Common myeloid progenitor, CD34-positive (primary cell): ENCODE results near the gene FLVCR1.

ENCODE experiments used
- CTCF ChIA-PET: fragments of 350-600 bp; sonication (Branson Sonifier 250); formaldehyde crosslinking; loops from one replicate; lab custom pipeline; 2021; ENCODE audit warnings: antibody characterized with exemption; lab: Charles Lee
- POLR2A ChIA-PET: fragments of 350-600 bp; sonication (Branson Sonifier 250); formaldehyde crosslinking; loops from one replicate; lab custom pipeline; 2021; ENCODE audit warnings: antibody characterized with exemption; lab: Charles Lee
- DNase-seq, 3 donors: peaks; one replicate each; pipeline versions ENCODE4 v3.0.0 to v3.0.0-alpha.2; 2013
- H3K27ac ChIP-seq, 2 experiments: 1 replicate in 1 of 2; 2 replicates in 1 of 2; pipeline ENCODE4 v1.7.0; 2013; ENCODE audit warnings: inconsistent platforms in 2 of 2, low read length in 2 of 2, mild to moderate bottlenecking in 2 of 2, low read depth in 1 of 2, moderate library complexity in 1 of 2; ENCODE audit not compliant: severe bottlenecking in 2 of 2, insufficient read depth in 1 of 2, poor library complexity in 1 of 2
- H3K27me3 ChIP-seq, 5 experiments: replicated peaks in 2 of 5; 1 replicate in 3 of 5; 2 replicates in 2 of 5; pipeline versions ENCODE4 v1.6.1 to v1.7.0; 2013; ENCODE audit warnings: low read length in 4 of 5, mild to moderate bottlenecking in 2 of 5, moderate library complexity in 2 of 5, inconsistent platforms in 1 of 5; ENCODE audit not compliant: insufficient read depth in 5 of 5, control insufficient read depth in 4 of 5
- H3K36me3 ChIP-seq, 4 experiments: 1 replicate in 2 of 4; 2 replicates in 2 of 4; pipeline versions ENCODE4 v1.6.1 to v1.7.0; 2013; ENCODE audit warnings: low read length in 3 of 4, control low read depth in 1 of 4, mild to moderate bottlenecking in 1 of 4; ENCODE audit not compliant: control insufficient read depth in 4 of 4, insufficient read depth in 4 of 4
- H3K4me1 ChIP-seq, 4 experiments: 1 replicate in 3 of 4; 2 replicates in 1 of 4; pipeline versions ENCODE4 v1.6.1 to v1.7.1; 2013; ENCODE audit warnings: low read length in 3 of 4, mild to moderate bottlenecking in 3 of 4, control low read depth in 1 of 4, inconsistent platforms in 1 of 4, moderate library complexity in 1 of 4; ENCODE audit not compliant: control insufficient read depth in 4 of 4, insufficient read depth in 4 of 4; ENCODE audit errors: control extremely low read depth in 1 of 4
- H3K4me3 ChIP-seq, 7 experiments: 1 replicate in 4 of 7; 2 replicates in 3 of 7; pipeline versions ENCODE4 v1.5.1 to v1.7.0; 2013; ENCODE audit warnings: mild to moderate bottlenecking in 7 of 7, low read length in 6 of 7, moderate library complexity in 6 of 7, inconsistent platforms in 2 of 7, low read depth in 2 of 7, control low read depth in 1 of 7; ENCODE audit not compliant: insufficient read depth in 4 of 7, control insufficient read depth in 1 of 7; ENCODE audit errors: extremely low read depth in 1 of 7
- H3K9me3 ChIP-seq, 5 experiments: 1 replicate in 4 of 5; 2 replicates in 1 of 5; pipeline versions ENCODE4 v1.6.1 to v1.7.1; 2013; ENCODE audit warnings: low read length in 4 of 5, mild to moderate bottlenecking in 2 of 5, inconsistent platforms in 1 of 5, low read depth in 1 of 5, moderate library complexity in 1 of 5; ENCODE audit not compliant: control insufficient read depth in 4 of 5, insufficient read depth in 2 of 5; ENCODE audit errors: control extremely low read depth in 1 of 5
- WGBS: methylation state at CpG from one replicate; pipeline ENCODE4 v1.1.5; 2013; ENCODE audit not compliant: insufficient coverage; 5-methylcytosine and 5-hydroxymethylcytosine counted together

Gene FLVCR1

DNA sequence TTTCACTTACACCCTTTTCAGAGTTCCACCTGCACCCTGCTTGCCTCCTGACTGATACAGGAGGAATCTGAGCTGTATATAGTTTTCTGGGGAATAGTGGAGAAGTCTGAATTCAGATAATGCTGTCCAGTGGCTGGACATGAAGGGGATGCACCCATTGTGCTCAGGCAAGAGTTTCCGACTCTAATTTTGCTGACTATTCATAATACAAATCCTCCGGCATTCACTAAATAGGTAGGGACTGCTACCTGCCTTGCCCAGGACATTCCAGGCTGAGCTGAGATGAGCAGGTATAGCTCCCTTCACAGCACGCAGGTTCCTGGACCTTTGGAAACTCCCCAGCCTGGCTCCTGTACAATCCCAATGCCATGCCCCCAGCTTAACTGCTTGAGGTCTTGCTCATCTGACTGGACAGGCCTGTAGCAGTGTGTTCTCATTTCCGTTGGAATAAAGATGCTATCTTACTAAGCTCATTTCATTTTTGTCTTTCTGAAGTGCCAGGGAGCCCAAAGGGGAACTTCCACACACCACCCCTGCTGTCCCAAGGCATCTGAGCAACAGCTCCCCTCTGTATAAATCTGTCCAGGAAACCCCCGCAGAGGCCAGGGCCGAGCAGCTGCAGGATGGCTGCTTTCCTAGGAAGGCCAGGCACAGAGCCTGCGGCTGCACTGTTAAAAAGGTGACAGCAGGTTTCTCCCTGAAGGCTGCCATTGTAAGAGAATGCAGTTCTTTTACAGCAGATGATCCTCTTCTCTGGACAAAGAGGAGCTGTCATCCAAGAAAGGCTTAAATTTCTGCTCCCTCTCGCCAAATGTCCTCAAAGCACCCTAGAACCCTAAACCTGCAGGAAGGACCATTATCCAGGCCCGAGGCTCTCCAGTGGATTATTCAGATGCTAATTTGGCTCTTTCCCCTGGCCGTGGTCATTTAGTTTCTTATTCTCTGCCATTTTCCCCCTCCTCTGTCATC lies 70.5 kb downstream of the FLVCR1 start:
- H3K4me1 ChIP-seq: peaks cover 0 to 9% (median 6%) of the 10 kb centered on the region in 4 experiments
- POLR2A ChIA-PET: no interaction called here
- peak in 2 of 3 donors; percentile 64 for DNase-seq
- H3K36me3 ChIP-seq: no peaks in the 10 kb centered on the region
- H3K27ac ChIP-seq: no peak overlapping the region
- H3K4me3 ChIP-seq: no peak overlapping the region
- H3K27me3 ChIP-seq: no peaks in the 10 kb centered on the region
- 46% methylated on average over 8 of the region's 10 CpGs for WGBS
- CTCF ChIA-PET: interaction anchor here (1.0 to 1.7 kb wide), 5 partner anchors 11 to 38 kb away, joined by 3 to 5 read pairs (median 3); no protein-coding TSS in a partner anchor
- H3K9me3 ChIP-seq: no peaks in the 10 kb centered on the region

DNA sequence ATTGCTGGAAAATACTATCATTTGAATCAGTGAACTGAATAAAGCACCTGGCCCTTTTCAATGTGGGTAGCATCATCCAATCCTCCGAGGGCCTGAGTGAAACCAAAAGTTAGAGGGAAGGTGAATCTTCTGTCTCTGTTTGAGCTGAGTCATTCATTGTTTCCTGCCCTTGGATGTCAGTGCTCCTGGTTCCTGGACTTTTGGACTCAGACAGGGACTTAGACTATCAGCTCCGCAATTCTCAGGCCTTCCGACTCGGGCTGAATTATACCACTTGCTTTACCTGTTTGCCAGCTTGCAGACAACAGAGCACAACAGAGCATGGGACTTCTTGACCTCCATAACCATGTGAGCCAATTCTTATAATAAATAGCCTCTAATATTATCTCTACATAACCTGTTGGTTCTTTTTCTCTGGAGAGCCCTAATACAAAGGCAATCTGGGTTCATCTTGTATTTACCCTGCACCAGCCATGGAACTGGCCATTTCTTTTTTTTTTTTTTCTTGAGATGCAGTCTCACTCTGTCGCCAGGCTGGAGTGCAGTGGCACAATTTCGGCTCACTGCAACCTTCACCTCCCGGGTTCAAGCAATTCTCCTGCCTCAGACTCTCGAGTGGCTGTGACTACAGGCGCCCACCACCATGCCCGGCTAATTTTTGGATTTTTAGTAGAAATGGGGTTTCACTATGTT lies 73.1 kb downstream of the FLVCR1 start:
- WGBS: 90% methylated on average over 7 of the region's 10 CpGs
- peaks cover 0 to 9% (median 6%) of the 10 kb centered on the region in 4 experiments for H3K4me1 ChIP-seq
- no peaks in the 10 kb centered on the region for H3K27me3 ChIP-seq
- DNase-seq: no peak
- H3K4me3 ChIP-seq: no peak overlapping the region
- H3K27ac ChIP-seq: no peak overlapping the region
- H3K36me3 ChIP-seq: no peaks in the 10 kb centered on the region
- no peaks in the 10 kb centered on the region for H3K9me3 ChIP-seq
- ChIA-PET CTCF (interaction anchor here (0.7 to 1.0 kb wide), 2 partner anchors 28 to 264 kb away, joined by 3 read pairs; no protein-coding TSS in a partner anchor), POLR2A (no interaction called here)

DNA sequence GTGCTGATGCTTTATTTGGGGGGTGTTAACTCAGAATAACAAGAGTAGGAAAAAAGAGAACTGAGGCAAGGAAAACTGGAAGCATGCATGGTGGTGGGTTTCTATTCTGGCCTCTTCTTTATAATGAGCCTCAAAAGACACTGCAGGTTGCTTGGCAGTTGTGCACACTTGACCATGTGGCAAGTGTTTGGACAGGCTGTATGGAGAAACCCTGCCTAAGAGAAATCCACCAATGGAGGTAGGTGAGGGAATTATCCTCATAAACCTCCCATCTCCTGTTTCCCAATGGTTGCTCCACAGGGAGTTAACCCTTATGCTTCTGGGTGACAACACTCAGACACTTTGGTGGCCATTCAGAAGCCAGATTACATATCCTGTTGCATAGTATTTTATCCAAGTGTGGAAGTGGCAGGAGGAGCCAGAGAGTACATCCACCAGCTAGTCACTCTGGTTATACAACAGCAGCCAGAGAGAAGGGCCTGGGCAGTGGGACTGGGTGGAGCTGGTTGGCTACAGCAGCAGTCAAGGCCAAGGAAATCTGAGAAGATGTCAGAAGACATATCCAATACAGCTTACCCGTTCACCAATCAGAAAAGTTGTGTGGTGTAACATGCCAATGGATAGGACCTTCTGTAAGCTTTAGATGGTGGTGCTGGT lies 75.9 kb downstream of the FLVCR1 start:
- no peaks in the 10 kb centered on the region for H3K27me3 ChIP-seq
- no peaks in the 10 kb centered on the region for H3K36me3 ChIP-seq
- H3K27ac ChIP-seq: no peak overlapping the region
- ChIA-PET CTCF (interaction anchor here (0.8 to 0.9 kb wide), 2 partner anchors 10 kb away, joined by 3 read pairs; no protein-coding TSS in a partner anchor), POLR2A (no interaction called here)
- no peak overlapping the region for H3K4me3 ChIP-seq
- H3K4me1 ChIP-seq: peaks cover 0 to 3% (median 2%) of the 10 kb centered on the region in 4 experiments
- no CpG with 5 or more reads among the region's 1 CpG for WGBS
- no peak for DNase-seq
- H3K9me3 ChIP-seq: no peaks in the 10 kb centered on the region

DNA sequence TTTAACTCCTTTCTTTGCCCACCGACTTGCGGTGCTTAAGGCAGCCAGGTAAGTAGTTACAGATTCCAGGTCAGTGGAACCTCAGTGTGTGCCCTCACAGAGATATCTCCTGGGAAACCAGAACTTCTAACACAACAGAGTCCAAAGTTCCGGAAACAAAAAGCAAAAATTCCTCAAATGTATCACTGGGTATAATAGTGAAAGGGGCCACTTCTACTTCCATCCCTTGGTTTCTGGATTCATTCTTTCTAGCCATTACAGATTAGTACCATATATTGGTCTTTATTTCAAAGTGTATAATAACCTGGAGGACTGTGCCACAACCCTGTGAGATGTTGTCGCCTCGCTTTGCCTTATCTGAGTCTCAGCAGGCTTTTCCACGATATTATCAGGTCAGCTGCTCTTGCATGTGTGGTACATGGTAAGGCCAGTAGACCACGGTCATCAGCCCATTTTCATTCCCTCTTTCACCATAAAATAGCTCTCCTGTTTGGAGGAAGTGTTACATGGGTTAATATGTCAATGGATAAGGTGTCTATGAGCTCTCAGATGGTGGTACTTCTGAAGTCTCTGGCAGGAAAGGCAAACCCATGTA lies 77.4 kb downstream of the FLVCR1 start:
- ChIA-PET POLR2A (no interaction called here), CTCF (interaction anchor here (0.6 kb wide), 1 partner anchor 1351 kb away, joined by 3 read pairs; no protein-coding TSS in a partner anchor)
- Histone ChIP-seq H3K27me3 (no peaks in the 10 kb centered on the region), H3K36me3 (no peaks in the 10 kb centered on the region), H3K27ac (no peak overlapping the region), H3K9me3 (peaks cover 0 to 7% (median 0%) of the 10 kb centered on the region in 5 experiments), H3K4me3 (no peak overlapping the region), H3K4me1 (no peaks in the 10 kb centered on the region)
- DNase-seq: no peak
- 100% methylated on average over 2 of the region's 7 CpGs for WGBS

DNA sequence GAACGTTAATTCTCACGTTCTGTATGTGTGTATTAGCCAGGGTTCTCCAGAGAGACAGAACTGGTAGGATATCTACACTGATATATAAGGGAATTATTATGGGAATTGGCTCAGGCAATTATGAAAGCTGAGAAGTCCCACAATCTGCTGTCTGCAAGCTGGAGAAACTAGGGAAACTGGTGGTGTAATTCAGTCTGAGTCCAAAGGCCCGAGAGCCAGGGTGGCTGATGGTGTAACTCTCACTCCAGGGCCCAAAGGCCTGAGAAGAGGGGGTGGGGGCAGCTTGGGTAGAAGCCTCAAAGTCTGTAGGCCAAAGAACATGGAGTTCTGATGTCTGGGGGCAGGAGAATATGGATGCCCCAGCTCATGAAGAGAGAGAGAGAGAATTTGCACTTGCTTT lies 79.0 kb downstream of the FLVCR1 start:
- no peaks in the 10 kb centered on the region for H3K4me1 ChIP-seq
- no peak for DNase-seq
- H3K27ac ChIP-seq: no peak overlapping the region
- ChIA-PET CTCF (interaction anchor here (1.1 kb wide), 1 partner anchor 272 kb away, joined by 3 read pairs; no protein-coding TSS in a partner anchor), POLR2A (no interaction called here)
- no peaks in the 10 kb centered on the region for H3K27me3 ChIP-seq
- H3K36me3 ChIP-seq: no peaks in the 10 kb centered on the region
- 100% methylated on average over 2 of the region's 3 CpGs for WGBS
- H3K4me3 ChIP-seq: no peak overlapping the region
- H3K9me3 ChIP-seq: peaks cover 0 to 13% (median 0%) of the 10 kb centered on the region in 5 experiments

DNA sequence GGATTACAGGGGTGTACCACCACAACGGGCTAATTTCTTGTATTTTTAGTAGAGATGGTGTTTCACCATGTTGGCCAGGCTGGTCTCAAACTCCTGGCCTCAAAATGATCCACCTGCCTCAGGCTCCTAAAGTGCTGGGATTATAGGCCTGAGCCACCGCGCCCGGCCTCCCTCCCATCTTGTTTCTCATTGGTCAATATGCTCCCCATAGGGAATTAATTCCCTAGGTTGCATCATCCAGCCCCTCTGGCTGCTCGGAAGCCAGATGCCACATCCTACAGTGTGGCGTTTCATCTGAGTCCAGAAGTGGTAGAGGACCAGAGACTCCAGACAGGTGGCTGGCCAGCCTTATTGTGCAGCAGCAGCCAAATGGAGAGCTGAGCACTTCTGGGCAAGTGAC lies 80.8 kb downstream of the FLVCR1 start:
- ChIA-PET CTCF (interaction anchor here (1.9 kb wide), 1 partner anchor 14 kb away, joined by 4 read pairs; no protein-coding TSS in a partner anchor), POLR2A (no interaction called here)
- WGBS: 92% methylated on average over 5 of the region's 6 CpGs

More for the DNA sequence above, 80.8 kb downstream of the FLVCR1 start:
- Histone ChIP-seq H3K27ac (no peak overlapping the region), H3K9me3 (peaks cover 0 to 13% (median 0%) of the 10 kb centered on the region in 5 experiments), H3K4me1 (no peaks in the 10 kb centered on the region), H3K4me3 (no peak overlapping the region), H3K27me3 (no peaks in the 10 kb centered on the region), H3K36me3 (no peaks in the 10 kb centered on the region)
- DNase-seq: no peak
